GM23338 (cell line): ENCODE data around the gene FRY. TPM values are rescaled to one million over a fixed set of nuclear protein-coding genes. Genes with fewer than 3 reads are reported as not detected.

Experiments used
- ATAC-seq: fragments of 200-7000 bp; cut with Tn5 transposase; 3 replicates; pipeline ENCODE4 v1.9.1; 2020
- DNase-seq: peaks from one replicate; pipeline ENCODE4 v3.0.0-alpha.2; 2015; ENCODE audit warnings: low spot score
- H2AFZ ChIP-seq: fragments of 200-600 bp; sonication (generic); 2 replicates; pipeline ENCODE4 v1.8.0; 2016; ENCODE audit warnings: antibody characterized with exemption, mild to moderate bottlenecking, moderate library complexity
- H3F3A ChIP-seq: fragments of 200-600 bp; sonication (generic); replicated peaks from 2 replicates; pipeline ENCODE4 v1.8.0; 2017; ENCODE audit warnings: antibody characterized with exemption, mixed run types, low read depth
- H3K27ac ChIP-seq: fragments of 200-600 bp; sonication (generic); 2 replicates; pipeline ENCODE4 v1.6.1; 2016; ENCODE audit warnings: low read depth
- H3K27me3 ChIP-seq: fragments of 200-600 bp; sonication (generic); 2 replicates; pipeline ENCODE4 v1.8.0; 2016; ENCODE audit warnings: mild to moderate bottlenecking, mixed run types, moderate library complexity; ENCODE audit not compliant: insufficient read depth
- H3K36me3 ChIP-seq: fragments of 200-600 bp; sonication (generic); 2 replicates; pipeline ENCODE4 v1.8.0; 2016; ENCODE audit warnings: mild to moderate bottlenecking; ENCODE audit not compliant: insufficient read depth
- H3K4me1 ChIP-seq: fragments of 200-600 bp; sonication (generic); 2 replicates; pipeline ENCODE4 v1.8.0; 2016; ENCODE audit warnings: mild to moderate bottlenecking, moderate library complexity; ENCODE audit not compliant: insufficient read depth
- H3K4me2 ChIP-seq: fragments of 200-600 bp; sonication (generic); 2 replicates; pipeline ENCODE4 v1.7.1; 2017; ENCODE audit warnings: mixed run types
- H3K4me3 ChIP-seq: fragments of 200-600 bp; sonication (generic); 2 replicates; pipeline ENCODE4 v1.6.1; 2016; ENCODE audit warnings: mixed run types
- H3K79me2 ChIP-seq: fragments of 200-600 bp; sonication (generic); replicated peaks from 2 replicates; pipeline ENCODE4 v1.8.0; 2017; ENCODE audit warnings: mild to moderate bottlenecking; ENCODE audit not compliant: insufficient read depth
- H3K9me2 ChIP-seq: fragments of 200-600 bp; sonication (generic); 2 replicates; pipeline ENCODE4 v1.8.0; 2017; ENCODE audit not compliant: insufficient read depth
- H4K20me1 ChIP-seq: fragments of 200-600 bp; sonication (generic); replicated peaks from 2 replicates; pipeline ENCODE4 v1.8.0; 2017; ENCODE audit warnings: mild to moderate bottlenecking; ENCODE audit not compliant: insufficient read depth
- H3K27ac Mint-ChIP-seq: 2 replicates; pipeline ENCODE4 v1.8.0; 2020; ENCODE audit warnings: inconsistent platforms, mild to moderate bottlenecking, moderate library complexity, mixed read lengths
- H3K27me3 Mint-ChIP-seq: 3 replicates; pipeline ENCODE4 v1.8.0; 2022; ENCODE audit warnings: low read depth, mild to moderate bottlenecking, moderate library complexity, mixed read lengths, inconsistent platforms; ENCODE audit not compliant: insufficient read depth, poor library complexity
- H3K36me3 Mint-ChIP-seq: 3 replicates; pipeline ENCODE4 v1.8.0; 2021; ENCODE audit warnings: low read depth, mild to moderate bottlenecking, inconsistent platforms, moderate library complexity, mixed read lengths
- H3K4me1 Mint-ChIP-seq: 3 replicates; pipeline ENCODE4 v1.8.0; 2020; ENCODE audit warnings: mild to moderate bottlenecking, inconsistent platforms, mixed read lengths
- H3K4me3 Mint-ChIP-seq: 3 replicates; pipeline ENCODE4 v1.8.0; 2021; ENCODE audit warnings: moderate library complexity, mild to moderate bottlenecking, inconsistent platforms, mixed read lengths
- H3K9me3 Mint-ChIP-seq: 3 replicates; pipeline ENCODE4 v1.8.0; 2020; ENCODE audit warnings: moderate library complexity, mild to moderate bottlenecking, inconsistent platforms, mixed read lengths
- CREB1 ChIP-seq: fragments of 250-450 bp; sonication (Bioruptor Pico); IDR thresholded peaks from 2 replicates; pipeline ENCODE4 v1.5.0; 2020; ENCODE audit warnings: low read depth, mild to moderate bottlenecking, moderate library complexity
- CTCF ChIP-seq, 2 experiments: fragments of 200-600 bp in 1 of 2; sonication (generic) in 1 of 2; conservative IDR thresholded peaks; 2 replicates each; pipeline versions ENCODE4 v1.5.1 to v1.6.1; 2016 to 2017; ENCODE audit warnings: antibody characterized with exemption in 2 of 2, low read depth in 2 of 2, mild to moderate bottlenecking in 2 of 2, moderate library complexity in 1 of 2
- ETS1 ChIP-seq: IDR thresholded peaks from 2 replicates; pipeline ENCODE4 v1.6.1; 2016; ENCODE audit warnings: antibody characterized with exemption
- EZH2 ChIP-seq: fragments of 200-600 bp; sonication (generic); IDR thresholded peaks from one replicate; pipeline ENCODE4 v1.8.0; 2017; ENCODE audit warnings: antibody characterized with exemption, mild to moderate bottlenecking, low read depth; ENCODE audit not compliant: unreplicated experiment
- EZH2phosphoT487 ChIP-seq: fragments of 200-600 bp; sonication (generic); IDR thresholded peaks from one replicate; pipeline ENCODE4 v1.8.1; 2018; ENCODE audit warnings: antibody characterized with exemption; ENCODE audit not compliant: unreplicated experiment
- JUNB ChIP-seq: IDR thresholded peaks from one replicate; pipeline ENCODE4 v1.6.1; 2016; ENCODE audit warnings: antibody characterized with exemption; ENCODE audit not compliant: unreplicated experiment
- NANOG ChIP-seq: IDR thresholded peaks from 2 replicates; pipeline ENCODE4 v1.6.1; 2016; ENCODE audit warnings: antibody characterized with exemption, borderline replicate concordance
- POLR2AphosphoS5 ChIP-seq: IDR thresholded peaks from 2 replicates; pipeline ENCODE4 v1.6.1; 2016; ENCODE audit warnings: antibody characterized with exemption, low read depth
- REST ChIP-seq: IDR thresholded peaks from one replicate; pipeline ENCODE4 v1.6.1; 2018; ENCODE audit warnings: antibody characterized with exemption; ENCODE audit not compliant: unreplicated experiment
- STAT1 ChIP-seq: IDR thresholded peaks from one replicate; pipeline ENCODE4 v1.6.1; 2016; ENCODE audit warnings: antibody characterized with exemption; ENCODE audit not compliant: unreplicated experiment
- ZNF114 ChIP-seq: fragments of 250-450 bp; sonication (Bioruptor Pico); IDR thresholded peaks from 2 replicates; pipeline ENCODE4 v1.5.0; 2020; ENCODE audit warnings: mild to moderate bottlenecking, moderate library complexity
- ZNF331 ChIP-seq: fragments of 250-450 bp; sonication (Bioruptor Pico); IDR thresholded peaks from 2 replicates; pipeline ENCODE4 v1.5.0; 2020; ENCODE audit warnings: low read depth, mild to moderate bottlenecking, moderate library complexity
- ZNF462 ChIP-seq: fragments of 250-450 bp; sonication (Bioruptor Pico); IDR thresholded peaks from 2 replicates; pipeline ENCODE4 v1.5.0; 2020; ENCODE audit warnings: mild to moderate bottlenecking, moderate library complexity
- polyA plus RNA-seq: library from polyadenylated mRNA; unstranded; fragments of >200 nt; fragmentation: Nextera tagmentation; extraction: Ambion mirVana; gene quantifications from 2 replicates; pipeline ENCODE4 v1.2.1, GENCODE V29; 2016
- total RNA-seq: library from RNA; depleted of rRNA; stranded (reverse); fragments of >200 nt; shearing (Covaris generic); gene quantifications from 2 replicates; pipeline ENCODE4 v1.2.3, GENCODE V29; 2014

Gene FRY
- total and polyA plus RNA-seq, 2 experiments from 2014 or later: 2.4 to 10.1 TPM

GRCh38 chr13:32254916-32255723 is 223.5 kb downstream of the FRY start:
- Histone ChIP-seq H3F3A (no peaks in the 10 kb centered on the region), H3K4me1 (no peaks in the 10 kb centered on the region), H3K27ac (no peak overlapping the region), H3K36me3 (no peaks in the 10 kb centered on the region), H3K27me3 (no peaks in the 10 kb centered on the region), H3K9me2 (no peaks in the 10 kb centered on the region), H3K4me3 (no peak overlapping the region), H4K20me1 (no peaks in the 10 kb centered on the region), H3K79me2 (no peaks in the 10 kb centered on the region), H2AFZ (no peak overlapping the region), H3K4me2 (no peak overlapping the region)
- Mint-ChIP-seq H3K27ac (no peak overlapping the region), H3K27me3 (peaks cover 2% of the 10 kb centered on the region), H3K4me1 (no peaks in the 10 kb centered on the region), H3K36me3 (no peaks in the 10 kb centered on the region), H3K9me3 (no peaks in the 10 kb centered on the region), H3K4me3 (no peak overlapping the region)
- ATAC-seq (no peak), DNase-seq (no peak)
- TF ChIP-seq REST: no peak
- TF ChIP-seq ZNF114 (CRISPR knock-in tag): no peak
- TF ChIP-seq EZH2phosphoT487: no peak
- no peak for TF ChIP-seq ZNF462 (CRISPR knock-in tag)
- no peak for TF ChIP-seq NANOG
- TF ChIP-seq STAT1: no peak
- no peak for TF ChIP-seq JUNB
- no peak for TF ChIP-seq ETS1
- TF ChIP-seq ZNF331 (CRISPR knock-in tag): no peak
- no peak for TF ChIP-seq CREB1 (CRISPR knock-in tag)
- TF ChIP-seq POLR2AphosphoS5: no peak
- no peak for TF ChIP-seq CTCF (conservative IDR thresholded peaks at IDR 0.05; ENCODE audit: low read depth in 2 of 2)
- no peak for TF ChIP-seq EZH2
